Breast epithelium (tissue), 4 donors: ENCODE data around the gene TOX2. TPM values are rescaled to one million over a fixed set of nuclear protein-coding genes. Genes with fewer than 3 reads are reported as not detected.

Experiments used
- DNase-seq, 2 donors: peaks; one replicate each; pipeline ENCODE4 v3.0.0-alpha.2; 2019; ENCODE audit warnings: low spot score in 2 of 2
- H3K27ac ChIP-seq, 2 donors: fragments of 200-600 bp; sonication (generic) in 1 of 2; one replicate each; pipeline ENCODE4 v1.5.1; 2016 to 2019; ENCODE audit warnings: mild to moderate bottlenecking in 1 of 2
- H3K27me3 ChIP-seq, 2 donors: fragments of 200-600 bp; sonication (generic) in 1 of 2; one replicate each; pipeline versions ENCODE4 v1.5.1 to v1.6.0; 2017 to 2019; ENCODE audit warnings: control low read depth in 1 of 2, mild to moderate bottlenecking in 1 of 2
- H3K36me3 ChIP-seq: fragments of 200-600 bp; one replicate; pipeline ENCODE4 v1.5.1; 2019
- H3K4me1 ChIP-seq, 2 donors: fragments of 200-600 bp; sonication (generic); one replicate each; pipeline ENCODE4 v1.5.1; 2016 to 2019; ENCODE audit warnings: control low read depth in 1 of 2
- H3K4me3 ChIP-seq, 3 donors: fragments of 200-600 bp; sonication (generic); 1 replicate in 2 of 3; 2 replicates in 1 of 3; pipeline ENCODE4 v1.5.1; 2016 to 2019; ENCODE audit warnings: mild to moderate bottlenecking in 3 of 3, moderate library complexity in 2 of 3
- H3K9me3 ChIP-seq, 2 donors: fragments of 200-600 bp; sonication (generic) in 1 of 2; one replicate each; pipeline ENCODE4 v1.5.1; 2016 to 2019; ENCODE audit warnings: control low read depth in 1 of 2
- CTCF ChIP-seq, 3 donors: fragments of 450-650 bp; IDR thresholded peaks; one replicate each; pipeline ENCODE4 v1.5.1; 2016 to 2017; ENCODE audit warnings: antibody characterized with exemption in 3 of 3, mild to moderate bottlenecking in 3 of 3, moderate library complexity in 3 of 3
- POLR2A ChIP-seq: fragments of 450-650 bp; IDR thresholded peaks from one replicate; pipeline ENCODE4 v1.6.1; 2016; ENCODE audit warnings: antibody characterized with exemption, mild to moderate bottlenecking, moderate library complexity
- POLR2AphosphoS5 ChIP-seq, 3 donors: sonication (generic); formaldehyde crosslinking; IDR thresholded peaks; one replicate each; pipeline ENCODE4 v1.6.1; 2017; ENCODE audit warnings: antibody characterized with exemption in 3 of 3
- intact Hi-C: fragments of 100-400 bp; cut with DNase I; formaldehyde crosslinking; loops from one replicate; pipeline ENCODE4 v1.15.1; 2023; ENCODE audit warnings: low total_unique reads
- total RNA-seq, 3 donors: library from RNA; depleted of rRNA; stranded (reverse); fragments of >200 nt; gene quantifications; one replicate each; pipeline ENCODE4 v1.1.0, GENCODE V29; 2016

TOX2 gene
- total RNA-seq, 3 donors from 2014 or later = 0.44 to 7.4 (median 0.66) TPM

- Histone ChIP-seq H3K4me3 (no peak overlapping the region), H3K4me1 (no peaks in the 10 kb centered on the region), H3K36me3 (no peaks in the 10 kb centered on the region), H3K9me3 (no peaks in the 10 kb centered on the region), H3K27me3 (peaks cover 0 to 25% of the 10 kb centered on the region in 2 donors), H3K27ac (no peak overlapping the region)
- DNase-seq = no peak
- intact Hi-C loops = no loop called here
- TF ChIP-seq POLR2A (no peak), CTCF (IDR thresholded peaks at IDR 0.05) (no peak), POLR2AphosphoS5 (IDR thresholded peaks at IDR 0.05) (no peak)
Observed at GRCh38 chr20:44020406-44021148, 105.9 kb downstream of the TOX2 start.

GRCh38 chr20:44021186-44021585, 106.5 kb downstream of the TOX2 start:
- peaks cover 0 to 23% of the 10 kb centered on the region in 2 donors for H3K27me3 ChIP-seq
- H3K36me3 ChIP-seq = no peaks in the 10 kb centered on the region
- intact Hi-C loops = no loop called here
- no peaks in the 10 kb centered on the region for H3K4me1 ChIP-seq
- no peak overlapping the region for H3K4me3 ChIP-seq
- no peak for TF ChIP-seq POLR2A
- no peak for TF ChIP-seq POLR2AphosphoS5 (IDR thresholded peaks at IDR 0.05)
- TF ChIP-seq CTCF (IDR thresholded peaks at IDR 0.05) = no peak
- H3K9me3 ChIP-seq = no peaks in the 10 kb centered on the region
- DNase-seq = no peak
- H3K27ac ChIP-seq = no peak overlapping the region

GRCh38 chr20:44021900-44022299, 107.2 kb downstream of the TOX2 start:
- intact Hi-C loops = no loop called here
- H3K27me3 ChIP-seq = peaks cover 0 to 16% of the 10 kb centered on the region in 2 donors
- no peaks in the 10 kb centered on the region for H3K4me1 ChIP-seq
- H3K9me3 ChIP-seq = no peaks in the 10 kb centered on the region
- no peak for TF ChIP-seq CTCF (IDR thresholded peaks at IDR 0.05)
- TF ChIP-seq POLR2A = no peak
- no peak for TF ChIP-seq POLR2AphosphoS5 (IDR thresholded peaks at IDR 0.05)
- no peak for DNase-seq
- H3K27ac ChIP-seq = no peak overlapping the region
- H3K36me3 ChIP-seq = no peaks in the 10 kb centered on the region
- H3K4me3 ChIP-seq = no peak overlapping the region

GRCh38 chr20:44022464-44022863, 107.8 kb downstream of the TOX2 start:
- intact Hi-C loops = no loop called here
- Histone ChIP-seq H3K4me1 (no peaks in the 10 kb centered on the region), H3K27me3 (peaks cover 0 to 10% of the 10 kb centered on the region in 2 donors), H3K4me3 (no peak overlapping the region), H3K36me3 (no peaks in the 10 kb centered on the region), H3K9me3 (no peaks in the 10 kb centered on the region), H3K27ac (no peak overlapping the region)
- TF ChIP-seq POLR2A = no peak
- no peak for TF ChIP-seq POLR2AphosphoS5 (IDR thresholded peaks at IDR 0.05)
- no peak for TF ChIP-seq CTCF (IDR thresholded peaks at IDR 0.05)
- DNase-seq = no peak

GRCh38 chr20:44023515-44024371, 109.1 kb downstream of the TOX2 start:
- H3K27me3 ChIP-seq = peaks cover 0 to 8% of the 10 kb centered on the region in 2 donors
- H3K27ac ChIP-seq = no peak overlapping the region
- no peaks in the 10 kb centered on the region for H3K36me3 ChIP-seq
- H3K4me3 ChIP-seq = no peak overlapping the region
- no peak for DNase-seq
- TF ChIP-seq CTCF (IDR thresholded peaks at IDR 0.05) (no peak), POLR2AphosphoS5 (IDR thresholded peaks at IDR 0.05) (no peak), POLR2A (no peak)
- no peaks in the 10 kb centered on the region for H3K4me1 ChIP-seq
- intact Hi-C loops = no loop called here
- no peaks in the 10 kb centered on the region for H3K9me3 ChIP-seq
